ENCODE data around the gene ASPG. TPM values are rescaled to one million over a fixed set of nuclear protein-coding genes. Genes with fewer than 3 reads are reported as not detected.

ASPG gene
- total and polyA plus RNA-seq, 2 donors (not counting 3 experiments of a cell fraction or from before 2014, with no cell fraction given): not detected

DNA sequence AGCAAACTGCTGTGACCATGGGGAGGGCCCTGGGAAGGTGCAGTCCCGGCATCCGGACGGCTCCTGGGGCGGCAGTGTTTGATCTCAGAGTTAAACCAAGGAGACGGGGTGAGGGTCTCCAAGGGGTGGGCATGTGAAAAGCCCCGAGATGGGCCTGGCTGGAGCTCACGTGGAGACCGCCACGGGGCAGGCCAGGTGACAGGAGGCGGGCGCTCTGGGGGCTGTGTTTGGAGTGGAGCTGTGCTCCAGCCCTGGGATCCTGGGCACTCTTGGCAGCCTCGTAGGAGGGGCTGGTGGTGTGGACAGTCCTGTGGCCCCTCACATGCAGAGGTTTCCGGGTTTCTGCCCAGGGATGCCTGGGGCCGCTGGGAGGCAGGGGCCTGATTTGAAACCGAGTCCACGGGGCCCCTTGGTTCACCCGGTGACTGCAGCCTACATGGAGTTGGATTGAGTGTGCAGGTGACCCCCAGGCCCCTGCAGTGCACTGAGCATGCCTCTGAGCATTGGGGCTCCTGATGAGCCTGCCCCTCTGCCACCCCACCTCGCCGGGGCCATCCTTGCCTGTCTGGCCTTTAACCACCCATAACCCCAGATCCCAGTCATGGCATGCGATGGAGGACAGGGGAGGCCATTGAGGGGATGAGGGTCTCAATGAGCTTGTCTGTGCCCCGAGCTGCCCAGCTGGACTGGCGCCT lies 61.3 kb downstream of the ASPG start:
- no peak for DNase-seq (ENCODE audit: low read depth, low spot score)
- Histone ChIP-seq H2AFZ (ENCODE audit: low read depth, low read length) (no peak overlapping the region), H3K4me3 (replicated peaks in 1 of 3; ENCODE audit: insufficient read depth in 1 of 3, low read depth in 1 of 3, low read length in 3 of 3) (no peak overlapping the region), H3K9ac (replicated peaks; ENCODE audit: extremely low read depth, insufficient read depth, low read length) (no peak overlapping the region), H3K4me2 (ENCODE audit: insufficient read depth, low read length) (no peak overlapping the region), H3K79me2 (ENCODE audit: control insufficient read depth, insufficient read depth, low read length) (no peaks in the 10 kb centered on the region), H3K27me3 (ENCODE audit: control insufficient read depth in 2 of 2, insufficient read depth in 2 of 2, low read length in 2 of 2) (no peaks in the 10 kb centered on the region), H4K20me1 (replicated peaks; ENCODE audit: control insufficient read depth, extremely low read depth, insufficient read depth, low read length) (no peaks in the 10 kb centered on the region), H3K9me1 (replicated peaks; ENCODE audit: control insufficient read depth, extremely low read depth, insufficient read depth, low read length) (no peaks in the 10 kb centered on the region), H3K4me1 (ENCODE audit: control insufficient read depth, extremely low read depth, insufficient read depth, low read length) (peaks cover 26% of the 10 kb centered on the region), H3K36me3 (ENCODE audit: control insufficient read depth in 2 of 2, extremely low read depth in 1 of 2, insufficient read depth in 2 of 2, low read length in 2 of 2) (no peaks in the 10 kb centered on the region), H3K9me3 (replicated peaks; ENCODE audit: control insufficient read depth, insufficient read depth, low read length) (no peaks in the 10 kb centered on the region), H3K27ac (ENCODE audit: insufficient read depth, low read depth, low read length) (no peak overlapping the region)
- no peak for FAIRE-seq
- ChIA-PET POLR2A (no interaction called here), CTCF (interaction anchor here (1.2 kb wide), 1 partner anchor 9 kb away, joined by 5 read pairs; no protein-coding TSS in a partner anchor)
- no TSS peak for BruUV-seq (replicated peaks)
- dilution Hi-C loops (cut with MboI; ENCODE audit: extremely low pct_ligation_motif_present, low sequenced_read_pairs): no loop called here
- TF ChIP-seq GATA2 (IDR thresholded peaks at IDR 0.05; ENCODE audit: insufficient read depth, insufficient read length, low read depth, low read length): no peak
- intact Hi-C loops (cut with micrococcal nuclease): no loop called here

DNA sequence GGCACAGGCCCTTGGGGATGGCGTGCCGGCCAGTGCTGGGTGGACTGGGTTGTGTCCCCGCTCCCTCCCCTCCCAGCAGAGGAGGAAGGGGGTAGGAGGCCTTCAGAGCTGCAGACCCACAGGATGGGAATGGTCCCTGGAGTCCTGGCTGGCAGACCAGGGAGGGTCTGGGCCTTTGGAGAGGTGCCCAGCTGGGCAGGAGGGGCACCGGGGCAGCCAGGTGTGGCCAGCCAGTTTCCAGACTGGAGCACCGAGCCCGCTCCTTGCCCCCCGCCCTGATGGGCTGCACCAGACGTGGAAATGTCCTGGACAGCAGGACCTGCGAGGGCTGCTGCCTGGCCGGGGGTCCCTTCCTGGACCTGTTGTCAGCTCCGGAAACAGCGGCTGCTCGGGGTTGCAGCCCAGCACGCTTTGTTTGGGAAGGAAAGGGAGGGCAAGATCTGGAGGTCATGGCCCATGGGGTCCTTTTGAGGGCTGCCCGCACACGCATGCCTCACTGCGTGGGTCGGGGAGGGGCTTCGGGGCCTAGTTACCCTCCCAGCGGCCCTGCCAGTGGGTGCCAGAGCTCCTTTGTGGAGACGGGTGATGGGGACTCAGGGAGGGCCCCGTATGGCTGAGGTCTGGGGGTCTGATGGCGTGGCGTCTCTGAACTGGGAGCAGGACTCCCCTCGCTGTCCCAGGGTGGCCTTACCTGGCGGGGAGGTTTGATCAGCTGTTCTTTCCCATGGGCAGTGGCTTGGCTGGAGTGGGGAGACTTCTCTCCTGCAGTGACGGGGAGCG lies 62.0 kb downstream of the ASPG start:
- Histone ChIP-seq H3K9me3 (replicated peaks; ENCODE audit: control insufficient read depth, insufficient read depth, low read length) (no peaks in the 10 kb centered on the region), H3K9ac (replicated peaks; ENCODE audit: extremely low read depth, insufficient read depth, low read length) (no peak overlapping the region), H3K79me2 (ENCODE audit: control insufficient read depth, insufficient read depth, low read length) (no peaks in the 10 kb centered on the region), H3K4me1 (ENCODE audit: control insufficient read depth, extremely low read depth, insufficient read depth, low read length) (peaks cover 26% of the 10 kb centered on the region), H3K9me1 (replicated peaks; ENCODE audit: control insufficient read depth, extremely low read depth, insufficient read depth, low read length) (no peaks in the 10 kb centered on the region), H3K27ac (ENCODE audit: insufficient read depth, low read depth, low read length) (no peak overlapping the region), H3K4me2 (ENCODE audit: insufficient read depth, low read length) (no peak overlapping the region), H3K36me3 (ENCODE audit: control insufficient read depth in 2 of 2, extremely low read depth in 1 of 2, insufficient read depth in 2 of 2, low read length in 2 of 2) (peaks cover 0 to 5% of the 10 kb centered on the region in 2 experiments), H2AFZ (ENCODE audit: low read depth, low read length) (no peak overlapping the region), H3K27me3 (ENCODE audit: control insufficient read depth in 2 of 2, insufficient read depth in 2 of 2, low read length in 2 of 2) (no peaks in the 10 kb centered on the region), H3K4me3 (replicated peaks in 1 of 3; ENCODE audit: insufficient read depth in 1 of 3, low read depth in 1 of 3, low read length in 3 of 3) (no peak overlapping the region), H4K20me1 (replicated peaks; ENCODE audit: control insufficient read depth, extremely low read depth, insufficient read depth, low read length) (no peaks in the 10 kb centered on the region)
- dilution Hi-C loops (cut with MboI; ENCODE audit: extremely low pct_ligation_motif_present, low sequenced_read_pairs) (no loop called here), intact Hi-C loops (cut with micrococcal nuclease) (loop anchor here (2.0 kb wide), 1 partner anchor 37 kb away; no protein-coding TSS in a partner anchor)
- no peak for TF ChIP-seq JUN (IDR thresholded peaks at IDR 0.05; ENCODE audit: borderline replicate concordance, insufficient read depth, insufficient read length, low read depth)
- TF ChIP-seq FOS (IDR thresholded peaks at IDR 0.05; ENCODE audit: borderline replicate concordance, insufficient read depth, low read length): no peak
- no peak for TF ChIP-seq EZH2 (IDR thresholded peaks at IDR 0.05; ENCODE audit: borderline replicate concordance, low read depth, low read length, severe bottlenecking)
- TF ChIP-seq, protein P1, sequence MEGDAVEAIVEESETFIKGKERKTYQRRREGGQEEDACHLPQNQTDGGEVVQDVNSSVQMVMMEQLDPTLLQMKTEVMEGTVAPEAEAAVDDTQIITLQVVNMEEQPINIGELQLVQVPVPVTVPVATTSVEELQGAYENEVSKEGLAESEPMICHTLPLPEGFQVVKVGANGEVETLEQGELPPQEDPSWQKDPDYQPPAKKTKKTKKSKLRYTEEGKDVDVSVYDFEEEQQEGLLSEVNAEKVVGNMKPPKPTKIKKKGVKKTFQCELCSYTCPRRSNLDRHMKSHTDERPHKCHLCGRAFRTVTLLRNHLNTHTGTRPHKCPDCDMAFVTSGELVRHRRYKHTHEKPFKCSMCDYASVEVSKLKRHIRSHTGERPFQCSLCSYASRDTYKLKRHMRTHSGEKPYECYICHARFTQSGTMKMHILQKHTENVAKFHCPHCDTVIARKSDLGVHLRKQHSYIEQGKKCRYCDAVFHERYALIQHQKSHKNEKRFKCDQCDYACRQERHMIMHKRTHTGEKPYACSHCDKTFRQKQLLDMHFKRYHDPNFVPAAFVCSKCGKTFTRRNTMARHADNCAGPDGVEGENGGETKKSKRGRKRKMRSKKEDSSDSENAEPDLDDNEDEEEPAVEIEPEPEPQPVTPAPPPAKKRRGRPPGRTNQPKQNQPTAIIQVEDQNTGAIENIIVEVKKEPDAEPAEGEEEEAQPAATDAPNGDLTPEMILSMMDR (IDR thresholded peaks at IDR 0.05; ENCODE audit: extremely low read depth in 1 of 2, insufficient read depth in 1 of 2, low read depth in 1 of 2, low read length in 2 of 2): no peak
- TF ChIP-seq GATA2 (IDR thresholded peaks at IDR 0.05; ENCODE audit: insufficient read depth, insufficient read length, low read depth, low read length): no peak
- TF ChIP-seq, protein P2, sequence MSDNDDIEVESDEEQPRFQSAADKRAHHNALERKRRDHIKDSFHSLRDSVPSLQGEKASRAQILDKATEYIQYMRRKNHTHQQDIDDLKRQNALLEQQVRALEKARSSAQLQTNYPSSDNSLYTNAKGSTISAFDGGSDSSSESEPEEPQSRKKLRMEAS (IDR thresholded peaks at IDR 0.05; ENCODE audit: insufficient read depth, insufficient read length): no peak
- TF ChIP-seq POLR2A (IDR thresholded peaks at IDR 0.05; ENCODE audit: low read depth, low read length): no peak
- no peak for TF ChIP-seq POLR2AphosphoS5 (IDR thresholded peaks at IDR 0.05; ENCODE audit: insufficient read depth, low read depth, low read length)
- TF ChIP-seq MYC (IDR thresholded peaks at IDR 0.05; ENCODE audit: low read depth, low read length): no peak
- BruUV-seq (replicated peaks): no TSS peak
- FAIRE-seq: no peak
- CTCF ChIA-PET: interaction anchor here (1.2 kb wide), 1 partner anchor 10 kb away, joined by 5 read pairs; no protein-coding TSS in a partner anchor
- POLR2A ChIA-PET: no interaction called here
- DNase-seq (ENCODE audit: low read depth, low spot score): no peak

Data from endothelial cell of umbilical vein (primary cell).